Adipocyte (in vitro differentiated cells): ENCODE results near the gene MEIOC.
A peak's percentile ranks its signal among the peaks of the same experiment; 100 is the strongest.
"Not testable (repeated sequence)": the region's sequence is repeated elsewhere in the genome, so short reads cannot be mapped to it uniquely, and the experiment has no call there.

ENCODE experiments used
- DNase-seq: peaks from one replicate; pipeline ENCODE4 v3.0.0-alpha.2; 2015; ENCODE audit warnings: low read depth
- H3K27me3 ChIP-seq: replicated peaks from 2 replicates; pipeline ENCODE4 v1.7.0; 2013; ENCODE audit warnings: mild to moderate bottlenecking, low read length, moderate library complexity; ENCODE audit not compliant: control insufficient read depth, insufficient read depth
- H3K36me3 ChIP-seq: 2 replicates; pipeline ENCODE4 v1.7.0; 2013; ENCODE audit warnings: low read length, mild to moderate bottlenecking, moderate library complexity; ENCODE audit not compliant: control insufficient read depth, insufficient read depth, severe bottlenecking
- H3K4me1 ChIP-seq: 2 replicates; pipeline ENCODE4 v1.7.0; 2013; ENCODE audit warnings: mild to moderate bottlenecking, low read length, moderate library complexity; ENCODE audit not compliant: control insufficient read depth, insufficient read depth
- H3K4me3 ChIP-seq: 2 replicates; pipeline ENCODE4 v1.7.0; 2013; ENCODE audit warnings: mild to moderate bottlenecking, low read length, moderate library complexity
- H3K9ac ChIP-seq: 2 replicates; pipeline ENCODE4 v1.7.0; 2013; ENCODE audit warnings: mild to moderate bottlenecking, low read length, moderate library complexity
- H3K9me3 ChIP-seq: 2 replicates; pipeline ENCODE4 v1.7.0; 2013; ENCODE audit warnings: mild to moderate bottlenecking, low read length, moderate library complexity; ENCODE audit not compliant: control insufficient read depth

The MEIOC gene

GRCh38 chr17:44683303-44683702 lies 27.0 kb downstream of the MEIOC start:
- H3K4me1 ChIP-seq: peaks cover 13% of the 10 kb centered on the region
- not testable (repeated sequence) for H3K9me3 ChIP-seq

GRCh38 chr17:44687756-44688155 lies 31.5 kb downstream of the MEIOC start:
- no peaks in the 10 kb centered on the region for H3K27me3 ChIP-seq
- H3K4me3 ChIP-seq: no peak overlapping the region
- H3K36me3 ChIP-seq: peaks cover 6% of the 10 kb centered on the region
- H3K4me1 ChIP-seq: peaks cover 27% of the 10 kb centered on the region
- no peaks in the 10 kb centered on the region for H3K9me3 ChIP-seq
- DNase-seq: no peak
- H3K9ac ChIP-seq: no peak overlapping the region

More at GRCh38 chr17:44683303-44683702, 27.0 kb downstream of the MEIOC start:
- H3K27me3 ChIP-seq, DNase-seq, H3K4me3 ChIP-seq, H3K9ac ChIP-seq: not testable (repeated sequence)
- peaks cover 36% of the 10 kb centered on the region for H3K36me3 ChIP-seq

GRCh38 chr17:44688200-44688599 lies 31.9 kb downstream of the MEIOC start:
- Histone ChIP-seq H3K4me3 (no peak overlapping the region), H3K36me3 (peaks cover 3% of the 10 kb centered on the region), H3K9me3 (no peaks in the 10 kb centered on the region), H3K27me3 (no peaks in the 10 kb centered on the region), H3K4me1 (peaks cover 23% of the 10 kb centered on the region), H3K9ac (no peak overlapping the region)
- DNase-seq: no peak

- no peaks in the 10 kb centered on the region for H3K36me3 ChIP-seq
- no peaks in the 10 kb centered on the region for H3K9me3 ChIP-seq
- no peak for DNase-seq
- peaks cover 18% of the 10 kb centered on the region for H3K4me1 ChIP-seq
- peak overlapping the region; percentile 96 for H3K4me3 ChIP-seq
- no peaks in the 10 kb centered on the region for H3K27me3 ChIP-seq
- peak overlapping the region; percentile 94 for H3K9ac ChIP-seq
Observed at GRCh38 chr17:44688675-44689476, 32.6 kb downstream of the MEIOC start.

- no peaks in the 10 kb centered on the region for H3K9me3 ChIP-seq
- peak within 1 kb of the TSS; percentile 96 for H3K4me3 ChIP-seq
- no peaks in the 10 kb centered on the region for H3K36me3 ChIP-seq
- H3K27me3 ChIP-seq: no peaks in the 10 kb centered on the region
- H3K9ac ChIP-seq: peak within 1 kb of the TSS; percentile 94
- peaks cover 18% of the 10 kb centered on the region for H3K4me1 ChIP-seq
- peak; percentile 96 for DNase-seq
Observed at GRCh38 chr17:44689477-44690217, 33.4 kb downstream of the MEIOC start, which contains the start of gene CCDC43. Gene CCDC43, minus strand, starts transcription at chr17:44689776. Its CDS starts 23 bp downstream, at chr17:44689753.

- not testable (repeated sequence) for H3K36me3 ChIP-seq, DNase-seq, H3K4me3 ChIP-seq, H3K27me3 ChIP-seq, H3K9me3 ChIP-seq, H3K9ac ChIP-seq
- peaks cover 18% of the 10 kb centered on the region for H3K4me1 ChIP-seq
Observed at GRCh38 chr17:44690746-44691306, 34.6 kb downstream of the MEIOC start.

- Histone ChIP-seq H3K27me3 (no peaks in the 10 kb centered on the region), H3K36me3 (no peaks in the 10 kb centered on the region), H3K4me1 (peaks cover 12% of the 10 kb centered on the region), H3K4me3 (no peak overlapping the region), H3K9me3 (no peaks in the 10 kb centered on the region), H3K9ac (no peak overlapping the region)
- DNase-seq: no peak
Observed at GRCh38 chr17:44693609-44694008, 37.3 kb downstream of the MEIOC start.

- not testable (repeated sequence) for H3K4me3 ChIP-seq, H3K36me3 ChIP-seq, H3K27me3 ChIP-seq, H3K9me3 ChIP-seq, H3K9ac ChIP-seq, DNase-seq, H3K4me1 ChIP-seq
Observed at GRCh38 chr17:44700288-44700687, 44.0 kb downstream of the MEIOC start.

- DNase-seq: peak; percentile 24
- H3K4me3 ChIP-seq: peak overlapping the region; percentile 99
- peaks cover 14% of the 10 kb centered on the region for H3K4me1 ChIP-seq
- H3K9me3 ChIP-seq: no peaks in the 10 kb centered on the region
- H3K36me3 ChIP-seq: no peaks in the 10 kb centered on the region
- H3K9ac ChIP-seq: peak overlapping the region; percentile 81
- no peaks in the 10 kb centered on the region for H3K27me3 ChIP-seq
Observed at GRCh38 chr17:44707755-44708400, 51.6 kb downstream of the MEIOC start.

GRCh38 chr17:44708401-44709263 lies 52.4 kb downstream of the MEIOC start, which contains the start of gene DBF4B:
Gene DBF4B, plus strand, starts transcription at chr17:44708665. Its CDS starts 156 bp downstream, at chr17:44708821.
- Histone ChIP-seq H3K9ac (peak within 1 kb of the TSS; percentile 81), H3K27me3 (no peaks in the 10 kb centered on the region), H3K9me3 (no peaks in the 10 kb centered on the region), H3K4me3 (peak within 1 kb of the TSS; percentile 99), H3K4me1 (peaks cover 14% of the 10 kb centered on the region), H3K36me3 (no peaks in the 10 kb centered on the region)
- peak; percentile 95 for DNase-seq
